ENCODE data around the gene CAPN11.

- TF ChIP-seq CTCF (IDR thresholded peaks at IDR 0.05) (no peak), POLR2A (IDR thresholded peaks at IDR 0.05) (no peak), EP300 (IDR thresholded peaks at IDR 0.05) (no peak)
Measured at GRCh38 chr6:44157152-44157521, 1.5 kb upstream of the CAPN11 start.

All from stomach (tissue), 4 donors.